Esophagus muscularis mucosa (tissue), 3 donors: Measurements from ENCODE around the gene MAP7D1.

Experiments used
- POLR2A ChIP-seq: fragments of 450-650 bp; IDR thresholded peaks from one replicate; pipeline ENCODE4 v1.6.1; 2017; ENCODE audit warnings: antibody characterized with exemption, moderate library complexity, mild to moderate bottlenecking, low read depth
- TF ChIP-seq, protein P1 (sequence below), 3 experiments: fragments of 200-600 bp in 2 of 3; fragments of 450-650 bp in 1 of 3; sonication (generic) in 2 of 3; IDR thresholded peaks; one replicate each; pipeline ENCODE4 v1.5.1; 2017 to 2019; ENCODE audit warnings: antibody characterized with exemption in 3 of 3, mild to moderate bottlenecking in 2 of 3, moderate library complexity in 1 of 3

DNA sequence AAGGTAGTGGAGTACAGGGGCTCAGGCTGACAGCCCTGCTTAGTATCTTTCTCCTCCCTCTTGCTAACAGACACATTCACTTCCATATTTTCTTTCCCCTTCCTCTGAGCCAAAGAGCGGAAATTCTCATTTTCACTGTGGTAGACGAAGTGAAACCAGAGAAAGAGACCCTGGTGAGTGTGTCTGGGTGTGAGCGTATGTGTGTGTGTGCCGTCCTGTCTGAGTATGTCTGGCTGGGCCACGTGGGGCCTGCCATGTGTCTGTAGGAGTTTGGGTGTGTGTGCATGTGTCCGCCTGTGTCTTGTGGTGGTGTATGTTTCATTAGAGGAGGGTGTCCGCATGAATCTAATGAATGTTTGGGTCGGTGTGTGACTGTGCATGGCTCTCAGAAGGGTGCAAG lies 32.6 kb upstream of the MAP7D1 start:
- TF ChIP-seq, protein P1, sequence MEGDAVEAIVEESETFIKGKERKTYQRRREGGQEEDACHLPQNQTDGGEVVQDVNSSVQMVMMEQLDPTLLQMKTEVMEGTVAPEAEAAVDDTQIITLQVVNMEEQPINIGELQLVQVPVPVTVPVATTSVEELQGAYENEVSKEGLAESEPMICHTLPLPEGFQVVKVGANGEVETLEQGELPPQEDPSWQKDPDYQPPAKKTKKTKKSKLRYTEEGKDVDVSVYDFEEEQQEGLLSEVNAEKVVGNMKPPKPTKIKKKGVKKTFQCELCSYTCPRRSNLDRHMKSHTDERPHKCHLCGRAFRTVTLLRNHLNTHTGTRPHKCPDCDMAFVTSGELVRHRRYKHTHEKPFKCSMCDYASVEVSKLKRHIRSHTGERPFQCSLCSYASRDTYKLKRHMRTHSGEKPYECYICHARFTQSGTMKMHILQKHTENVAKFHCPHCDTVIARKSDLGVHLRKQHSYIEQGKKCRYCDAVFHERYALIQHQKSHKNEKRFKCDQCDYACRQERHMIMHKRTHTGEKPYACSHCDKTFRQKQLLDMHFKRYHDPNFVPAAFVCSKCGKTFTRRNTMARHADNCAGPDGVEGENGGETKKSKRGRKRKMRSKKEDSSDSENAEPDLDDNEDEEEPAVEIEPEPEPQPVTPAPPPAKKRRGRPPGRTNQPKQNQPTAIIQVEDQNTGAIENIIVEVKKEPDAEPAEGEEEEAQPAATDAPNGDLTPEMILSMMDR (IDR thresholded peaks at IDR 0.05), result no peak
- TF ChIP-seq POLR2A, result no peak
